GM23338 (cell line): ENCODE data around the gene MTX2. TPM values are rescaled to one million over a fixed set of nuclear protein-coding genes. Genes with fewer than 3 reads are reported as not detected.

Source experiments
- ATAC-seq: fragments of 200-7000 bp; cut with Tn5 transposase; 3 replicates; pipeline ENCODE4 v1.9.1; 2020
- DNase-seq: peaks from one replicate; pipeline ENCODE4 v3.0.0-alpha.2; 2015; ENCODE audit warnings: low spot score
- H2AFZ ChIP-seq: fragments of 200-600 bp; sonication (generic); 2 replicates; pipeline ENCODE4 v1.8.0; 2016; ENCODE audit warnings: antibody characterized with exemption, mild to moderate bottlenecking, moderate library complexity
- H3F3A ChIP-seq: fragments of 200-600 bp; sonication (generic); replicated peaks from 2 replicates; pipeline ENCODE4 v1.8.0; 2017; ENCODE audit warnings: antibody characterized with exemption, mixed run types, low read depth
- H3K27ac ChIP-seq: fragments of 200-600 bp; sonication (generic); 2 replicates; pipeline ENCODE4 v1.6.1; 2016; ENCODE audit warnings: low read depth
- H3K27me3 ChIP-seq: fragments of 200-600 bp; sonication (generic); 2 replicates; pipeline ENCODE4 v1.8.0; 2016; ENCODE audit warnings: mild to moderate bottlenecking, mixed run types, moderate library complexity; ENCODE audit not compliant: insufficient read depth
- H3K36me3 ChIP-seq: fragments of 200-600 bp; sonication (generic); 2 replicates; pipeline ENCODE4 v1.8.0; 2016; ENCODE audit warnings: mild to moderate bottlenecking; ENCODE audit not compliant: insufficient read depth
- H3K4me1 ChIP-seq: fragments of 200-600 bp; sonication (generic); 2 replicates; pipeline ENCODE4 v1.8.0; 2016; ENCODE audit warnings: mild to moderate bottlenecking, moderate library complexity; ENCODE audit not compliant: insufficient read depth
- H3K4me2 ChIP-seq: fragments of 200-600 bp; sonication (generic); 2 replicates; pipeline ENCODE4 v1.7.1; 2017; ENCODE audit warnings: mixed run types
- H3K4me3 ChIP-seq: fragments of 200-600 bp; sonication (generic); 2 replicates; pipeline ENCODE4 v1.6.1; 2016; ENCODE audit warnings: mixed run types
- H3K79me2 ChIP-seq: fragments of 200-600 bp; sonication (generic); replicated peaks from 2 replicates; pipeline ENCODE4 v1.8.0; 2017; ENCODE audit warnings: mild to moderate bottlenecking; ENCODE audit not compliant: insufficient read depth
- H3K9me2 ChIP-seq: fragments of 200-600 bp; sonication (generic); 2 replicates; pipeline ENCODE4 v1.8.0; 2017; ENCODE audit not compliant: insufficient read depth
- H4K20me1 ChIP-seq: fragments of 200-600 bp; sonication (generic); replicated peaks from 2 replicates; pipeline ENCODE4 v1.8.0; 2017; ENCODE audit warnings: mild to moderate bottlenecking; ENCODE audit not compliant: insufficient read depth
- H3K27ac Mint-ChIP-seq: 2 replicates; pipeline ENCODE4 v1.8.0; 2020; ENCODE audit warnings: inconsistent platforms, mild to moderate bottlenecking, moderate library complexity, mixed read lengths
- H3K27me3 Mint-ChIP-seq: 3 replicates; pipeline ENCODE4 v1.8.0; 2022; ENCODE audit warnings: low read depth, mild to moderate bottlenecking, moderate library complexity, mixed read lengths, inconsistent platforms; ENCODE audit not compliant: insufficient read depth, poor library complexity
- H3K36me3 Mint-ChIP-seq: 3 replicates; pipeline ENCODE4 v1.8.0; 2021; ENCODE audit warnings: low read depth, mild to moderate bottlenecking, inconsistent platforms, moderate library complexity, mixed read lengths
- H3K4me1 Mint-ChIP-seq: 3 replicates; pipeline ENCODE4 v1.8.0; 2020; ENCODE audit warnings: mild to moderate bottlenecking, inconsistent platforms, mixed read lengths
- H3K4me3 Mint-ChIP-seq: 3 replicates; pipeline ENCODE4 v1.8.0; 2021; ENCODE audit warnings: moderate library complexity, mild to moderate bottlenecking, inconsistent platforms, mixed read lengths
- H3K9me3 Mint-ChIP-seq: 3 replicates; pipeline ENCODE4 v1.8.0; 2020; ENCODE audit warnings: moderate library complexity, mild to moderate bottlenecking, inconsistent platforms, mixed read lengths
- CREB1 ChIP-seq: fragments of 250-450 bp; sonication (Bioruptor Pico); IDR thresholded peaks from 2 replicates; pipeline ENCODE4 v1.5.0; 2020; ENCODE audit warnings: low read depth, mild to moderate bottlenecking, moderate library complexity
- ETS1 ChIP-seq: IDR thresholded peaks from 2 replicates; pipeline ENCODE4 v1.6.1; 2016; ENCODE audit warnings: antibody characterized with exemption
- EZH2 ChIP-seq: fragments of 200-600 bp; sonication (generic); IDR thresholded peaks from one replicate; pipeline ENCODE4 v1.8.0; 2017; ENCODE audit warnings: antibody characterized with exemption, mild to moderate bottlenecking, low read depth; ENCODE audit not compliant: unreplicated experiment
- EZH2phosphoT487 ChIP-seq: fragments of 200-600 bp; sonication (generic); IDR thresholded peaks from one replicate; pipeline ENCODE4 v1.8.1; 2018; ENCODE audit warnings: antibody characterized with exemption; ENCODE audit not compliant: unreplicated experiment
- JUNB ChIP-seq: IDR thresholded peaks from one replicate; pipeline ENCODE4 v1.6.1; 2016; ENCODE audit warnings: antibody characterized with exemption; ENCODE audit not compliant: unreplicated experiment
- STAT1 ChIP-seq: IDR thresholded peaks from one replicate; pipeline ENCODE4 v1.6.1; 2016; ENCODE audit warnings: antibody characterized with exemption; ENCODE audit not compliant: unreplicated experiment
- polyA plus RNA-seq: library from polyadenylated mRNA; unstranded; fragments of >200 nt; fragmentation: Nextera tagmentation; extraction: Ambion mirVana; gene quantifications from 2 replicates; pipeline ENCODE4 v1.2.1, GENCODE V29; 2016
- total RNA-seq: library from RNA; depleted of rRNA; stranded (reverse); fragments of >200 nt; shearing (Covaris generic); gene quantifications from 2 replicates; pipeline ENCODE4 v1.2.3, GENCODE V29; 2014
- TF ChIP-seq, protein P1 (sequence below): IDR thresholded peaks from one replicate; pipeline ENCODE4 v1.6.1; 2018; ENCODE audit warnings: antibody characterized with exemption; ENCODE audit not compliant: unreplicated experiment
- TF ChIP-seq, protein P2 (sequence below): fragments of 250-450 bp; sonication (Bioruptor Pico); IDR thresholded peaks from 2 replicates; pipeline ENCODE4 v1.5.0; 2020; ENCODE audit warnings: mild to moderate bottlenecking, moderate library complexity

Gene MTX2
- total and polyA plus RNA-seq, 2 experiments from 2014 or later = 37.5 to 81.7 TPM

DNA sequence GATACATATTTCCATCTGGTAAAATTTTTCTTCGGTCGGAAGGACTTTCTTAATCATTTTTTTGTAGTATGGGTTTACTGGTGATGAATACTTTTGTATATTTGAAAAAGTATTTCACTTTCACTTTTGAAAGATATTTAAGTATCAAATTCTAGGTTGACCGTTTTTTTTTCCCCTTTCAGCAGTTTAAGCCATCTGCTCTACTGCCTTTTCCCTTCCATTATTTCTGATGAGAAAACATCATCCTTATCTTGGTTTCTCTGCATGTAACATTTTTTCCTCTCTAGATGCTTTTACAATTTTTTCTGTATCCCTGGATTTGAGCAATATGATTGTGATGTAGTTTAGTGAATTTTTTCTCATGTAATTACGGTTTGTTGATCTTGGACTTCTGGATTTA lies 87.0 kb downstream of the MTX2 start:
- Mint-ChIP-seq H3K4me3 (no peak overlapping the region), H3K27ac (no peak overlapping the region), H3K36me3 (peaks cover 12% of the 10 kb centered on the region), H3K27me3 (no peaks in the 10 kb centered on the region), H3K9me3 (peaks cover 11% of the 10 kb centered on the region; the same call in 2 of the 3 replicates), H3K4me1 (peaks cover 11% of the 10 kb centered on the region)
- no peak overlapping the region for H3K4me3 ChIP-seq
- no peaks in the 10 kb centered on the region for H3K36me3 ChIP-seq
- no peak overlapping the region for H2AFZ ChIP-seq
- H3K27ac ChIP-seq = no peak overlapping the region
- ATAC-seq = no peak
- no peaks in the 10 kb centered on the region for H4K20me1 ChIP-seq
- H3K4me1 ChIP-seq = no peaks in the 10 kb centered on the region
- TF ChIP-seq, protein P1, sequence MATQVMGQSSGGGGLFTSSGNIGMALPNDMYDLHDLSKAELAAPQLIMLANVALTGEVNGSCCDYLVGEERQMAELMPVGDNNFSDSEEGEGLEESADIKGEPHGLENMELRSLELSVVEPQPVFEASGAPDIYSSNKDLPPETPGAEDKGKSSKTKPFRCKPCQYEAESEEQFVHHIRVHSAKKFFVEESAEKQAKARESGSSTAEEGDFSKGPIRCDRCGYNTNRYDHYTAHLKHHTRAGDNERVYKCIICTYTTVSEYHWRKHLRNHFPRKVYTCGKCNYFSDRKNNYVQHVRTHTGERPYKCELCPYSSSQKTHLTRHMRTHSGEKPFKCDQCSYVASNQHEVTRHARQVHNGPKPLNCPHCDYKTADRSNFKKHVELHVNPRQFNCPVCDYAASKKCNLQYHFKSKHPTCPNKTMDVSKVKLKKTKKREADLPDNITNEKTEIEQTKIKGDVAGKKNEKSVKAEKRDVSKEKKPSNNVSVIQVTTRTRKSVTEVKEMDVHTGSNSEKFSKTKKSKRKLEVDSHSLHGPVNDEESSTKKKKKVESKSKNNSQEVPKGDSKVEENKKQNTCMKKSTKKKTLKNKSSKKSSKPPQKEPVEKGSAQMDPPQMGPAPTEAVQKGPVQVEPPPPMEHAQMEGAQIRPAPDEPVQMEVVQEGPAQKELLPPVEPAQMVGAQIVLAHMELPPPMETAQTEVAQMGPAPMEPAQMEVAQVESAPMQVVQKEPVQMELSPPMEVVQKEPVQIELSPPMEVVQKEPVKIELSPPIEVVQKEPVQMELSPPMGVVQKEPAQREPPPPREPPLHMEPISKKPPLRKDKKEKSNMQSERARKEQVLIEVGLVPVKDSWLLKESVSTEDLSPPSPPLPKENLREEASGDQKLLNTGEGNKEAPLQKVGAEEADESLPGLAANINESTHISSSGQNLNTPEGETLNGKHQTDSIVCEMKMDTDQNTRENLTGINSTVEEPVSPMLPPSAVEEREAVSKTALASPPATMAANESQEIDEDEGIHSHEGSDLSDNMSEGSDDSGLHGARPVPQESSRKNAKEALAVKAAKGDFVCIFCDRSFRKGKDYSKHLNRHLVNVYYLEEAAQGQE = no peak
- TF ChIP-seq STAT1 = no peak
- TF ChIP-seq, protein P2, sequence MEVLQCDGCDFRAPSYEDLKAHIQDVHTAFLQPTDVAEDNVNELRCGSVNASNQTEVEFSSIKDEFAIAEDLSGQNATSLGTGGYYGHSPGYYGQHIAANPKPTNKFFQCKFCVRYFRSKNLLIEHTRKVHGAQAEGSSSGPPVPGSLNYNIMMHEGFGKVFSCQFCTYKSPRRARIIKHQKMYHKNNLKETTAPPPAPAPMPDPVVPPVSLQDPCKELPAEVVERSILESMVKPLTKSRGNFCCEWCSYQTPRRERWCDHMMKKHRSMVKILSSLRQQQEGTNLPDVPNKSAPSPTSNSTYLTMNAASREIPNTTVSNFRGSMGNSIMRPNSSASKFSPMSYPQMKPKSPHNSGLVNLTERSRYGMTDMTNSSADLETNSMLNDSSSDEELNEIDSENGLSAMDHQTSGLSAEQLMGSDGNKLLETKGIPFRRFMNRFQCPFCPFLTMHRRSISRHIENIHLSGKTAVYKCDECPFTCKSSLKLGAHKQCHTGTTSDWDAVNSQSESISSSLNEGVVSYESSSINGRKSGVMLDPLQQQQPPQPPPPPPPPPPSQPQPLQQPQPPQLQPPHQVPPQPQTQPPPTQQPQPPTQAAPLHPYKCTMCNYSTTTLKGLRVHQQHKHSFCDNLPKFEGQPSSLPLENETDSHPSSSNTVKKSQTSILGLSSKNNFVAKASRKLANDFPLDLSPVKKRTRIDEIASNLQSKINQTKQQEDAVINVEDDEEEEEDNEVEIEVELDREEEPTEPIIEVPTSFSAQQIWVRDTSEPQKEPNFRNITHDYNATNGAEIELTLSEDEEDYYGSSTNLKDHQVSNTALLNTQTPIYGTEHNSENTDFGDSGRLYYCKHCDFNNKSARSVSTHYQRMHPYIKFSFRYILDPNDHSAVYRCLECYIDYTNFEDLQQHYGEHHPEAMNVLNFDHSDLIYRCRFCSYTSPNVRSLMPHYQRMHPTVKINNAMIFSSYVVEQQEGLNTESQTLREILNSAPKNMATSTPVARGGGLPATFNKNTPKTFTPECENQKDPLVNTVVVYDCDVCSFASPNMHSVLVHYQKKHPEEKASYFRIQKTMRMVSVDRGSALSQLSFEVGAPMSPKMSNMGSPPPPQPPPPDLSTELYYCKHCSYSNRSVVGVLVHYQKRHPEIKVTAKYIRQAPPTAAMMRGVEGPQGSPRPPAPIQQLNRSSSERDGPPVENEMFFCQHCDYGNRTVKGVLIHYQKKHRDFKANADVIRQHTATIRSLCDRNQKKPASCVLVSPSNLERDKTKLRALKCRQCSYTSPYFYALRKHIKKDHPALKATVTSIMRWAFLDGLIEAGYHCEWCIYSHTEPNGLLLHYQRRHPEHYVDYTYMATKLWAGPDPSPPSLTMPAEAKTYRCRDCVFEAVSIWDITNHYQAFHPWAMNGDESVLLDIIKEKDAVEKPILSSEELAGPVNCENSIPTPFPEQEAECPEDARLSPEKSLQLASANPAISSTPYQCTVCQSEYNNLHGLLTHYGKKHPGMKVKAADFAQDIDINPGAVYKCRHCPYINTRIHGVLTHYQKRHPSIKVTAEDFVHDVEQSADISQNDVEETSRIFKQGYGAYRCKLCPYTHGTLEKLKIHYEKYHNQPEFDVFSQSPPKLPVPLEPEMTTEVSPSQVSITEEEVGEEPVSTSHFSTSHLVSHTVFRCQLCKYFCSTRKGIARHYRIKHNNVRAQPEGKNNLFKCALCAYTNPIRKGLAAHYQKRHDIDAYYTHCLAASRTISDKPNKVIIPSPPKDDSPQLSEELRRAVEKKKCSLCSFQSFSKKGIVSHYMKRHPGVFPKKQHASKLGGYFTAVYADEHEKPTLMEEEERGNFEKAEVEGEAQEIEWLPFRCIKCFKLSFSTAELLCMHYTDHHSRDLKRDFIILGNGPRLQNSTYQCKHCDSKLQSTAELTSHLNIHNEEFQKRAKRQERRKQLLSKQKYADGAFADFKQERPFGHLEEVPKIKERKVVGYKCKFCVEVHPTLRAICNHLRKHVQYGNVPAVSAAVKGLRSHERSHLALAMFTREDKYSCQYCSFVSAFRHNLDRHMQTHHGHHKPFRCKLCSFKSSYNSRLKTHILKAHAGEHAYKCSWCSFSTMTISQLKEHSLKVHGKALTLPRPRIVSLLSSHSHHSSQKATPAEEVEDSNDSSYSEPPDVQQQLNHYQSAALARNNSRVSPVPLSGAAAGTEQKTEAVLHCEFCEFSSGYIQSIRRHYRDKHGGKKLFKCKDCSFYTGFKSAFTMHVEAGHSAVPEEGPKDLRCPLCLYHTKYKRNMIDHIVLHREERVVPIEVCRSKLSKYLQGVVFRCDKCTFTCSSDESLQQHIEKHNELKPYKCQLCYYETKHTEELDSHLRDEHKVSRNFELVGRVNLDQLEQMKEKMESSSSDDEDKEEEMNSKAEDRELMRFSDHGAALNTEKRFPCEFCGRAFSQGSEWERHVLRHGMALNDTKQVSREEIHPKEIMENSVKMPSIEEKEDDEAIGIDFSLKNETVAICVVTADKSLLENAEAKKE (CRISPR knock-in tag) = no peak
- no peak for TF ChIP-seq EZH2phosphoT487
- TF ChIP-seq EZH2 = no peak
- TF ChIP-seq JUNB = no peak
- no peak for TF ChIP-seq CREB1
- TF ChIP-seq ETS1 = no peak
- no peaks in the 10 kb centered on the region for H3K79me2 ChIP-seq
- no peak overlapping the region for H3K4me2 ChIP-seq
- no peaks in the 10 kb centered on the region for H3F3A ChIP-seq
- no peaks in the 10 kb centered on the region for H3K27me3 ChIP-seq
- no peaks in the 10 kb centered on the region for H3K9me2 ChIP-seq
- DNase-seq = no peak
